A549 (cell line): ENCODE data around the gene TUG1. TPM values are rescaled to one million over a fixed set of nuclear protein-coding genes. Genes with fewer than 3 reads are reported as not detected.

ENCODE experiments used
- ATAC-seq, 2 experiments: fragments of 200-7000 bp in 1 of 2; fragments of >200 bp in 1 of 2; cut with Nextera tagmentation in 1 of 2; cut with Tn5 transposase in 1 of 2; 3 replicates each; pipeline versions ENCODE4 v1.8.0 to v1.9.1; 2018 to 2020; ENCODE audit warnings: mild to moderate bottlenecking in 1 of 2, moderate library complexity in 1 of 2
- CTCF ChIA-PET: fragments of 300-600 bp; sonication (Branson Sonifier 250); formaldehyde crosslinking; extraction: SDS; loops from one replicate; lab custom pipeline; 2021; ENCODE audit warnings: antibody characterized with exemption, inconsistent platforms; lab: Yijun Ruan, JAX
- POLR2A ChIA-PET: fragments of 350-600 bp; formaldehyde crosslinking; extraction: SDS; loops from one replicate; lab custom pipeline; 2021; ENCODE audit warnings: antibody characterized with exemption, inconsistent platforms; lab: Yijun Ruan, JAX
- DNase-seq, 2 experiments: peaks; one replicate each; pipeline versions ENCODE4 v3.0.0 to v3.0.0-alpha.2; 2011 to 2016; ENCODE audit warnings: low read depth in 1 of 2, low spot score in 1 of 2
- FAIRE-seq: peaks from 2 replicates; lab custom pipeline; 2011; peaks lifted over from hg19 to GRCh38; lab: Jason Lieb, UNC
- H3K27ac ChIP-seq, 2 experiments: fragments of >200 bp; sonication (Bioruptor Twin); formaldehyde crosslinking; 3 replicates each; pipeline ENCODE4 v1.5.1; 2016 to 2017
- H3K4me1 ChIP-seq: fragments of >200 bp; sonication (Bioruptor Twin); formaldehyde crosslinking; 3 replicates; pipeline ENCODE4 v1.6.1; 2016
- H3K4me2 ChIP-seq: fragments of >200 bp; sonication (Bioruptor Twin); formaldehyde crosslinking; 3 replicates; pipeline ENCODE4 v1.6.1; 2016
- H3K4me3 ChIP-seq: fragments of >200 bp; sonication (Bioruptor Twin); formaldehyde crosslinking; 3 replicates; pipeline ENCODE4 v1.5.1; 2016
- H3K9me3 ChIP-seq: fragments of >200 bp; sonication (Bioruptor Twin); formaldehyde crosslinking; 3 replicates; pipeline ENCODE4 v1.6.1; 2016
- BCL3 ChIP-seq: fragments of >200 bp; sonication (Bioruptor Twin); formaldehyde crosslinking; IDR thresholded peaks from 3 replicates; pipeline ENCODE4 v1.6.1; 2016
- BHLHE40 ChIP-seq: IDR thresholded peaks from 2 replicates; pipeline ENCODE4 v1.6.1; 2012; ENCODE audit warnings: low read depth, low read length, inconsistent platforms
- CEBPB ChIP-seq, 2 experiments: fragments of >200 bp in 1 of 2; sonication (Bioruptor Twin) in 1 of 2; formaldehyde crosslinking in 1 of 2; IDR thresholded peaks; 2 replicates each; pipeline ENCODE4 v1.6.1; 2012 to 2016
- CTCF ChIP-seq: fragments of >200 bp; sonication (Bioruptor Twin); formaldehyde crosslinking; IDR thresholded peaks from 3 replicates; pipeline ENCODE4 v1.5.1; 2016
- EHMT2 ChIP-seq: fragments of 200-600 bp; sonication (generic); IDR thresholded peaks from 2 replicates; pipeline ENCODE4 v1.6.1; 2016; ENCODE audit warnings: antibody characterized with exemption, low read depth, mild to moderate bottlenecking, moderate library complexity
- ELK1 ChIP-seq: fragments of 150-350 bp; IDR thresholded peaks from 2 replicates; pipeline ENCODE4 v1.6.1; 2014; ENCODE audit warnings: low read depth, mild to moderate bottlenecking, low read length
- ESRRA ChIP-seq: fragments of 150-350 bp; IDR thresholded peaks from 2 replicates; pipeline ENCODE4 v1.6.1; 2014; ENCODE audit warnings: mild to moderate bottlenecking, low read length, borderline replicate concordance
- FOSB ChIP-seq: fragments of 250-450 bp; sonication (Bioruptor Pico); IDR thresholded peaks from 2 replicates; pipeline ENCODE4 v1.5.0; 2020; ENCODE audit warnings: mild to moderate bottlenecking, moderate library complexity
- FOXS1 ChIP-seq: fragments of 250-450 bp; sonication (Bioruptor Pico); IDR thresholded peaks from 2 replicates; pipeline ENCODE4 v1.5.0; 2020; ENCODE audit warnings: mild to moderate bottlenecking, moderate library complexity
- GATA3 ChIP-seq: IDR thresholded peaks from 2 replicates; pipeline ENCODE4 v1.6.1; 2012; ENCODE audit warnings: borderline replicate concordance
- HDAC2 ChIP-seq: fragments of 200-600 bp; sonication (generic); IDR thresholded peaks from 2 replicates; pipeline ENCODE4 v1.6.1; 2016
- HEYL ChIP-seq: fragments of 250-450 bp; sonication (Bioruptor Pico); IDR thresholded peaks from 2 replicates; pipeline ENCODE4 v1.8.0; 2021; ENCODE audit warnings: mild to moderate bottlenecking, moderate library complexity
- JUN ChIP-seq, 2 experiments: fragments of >200 bp; sonication (Bioruptor Twin); formaldehyde crosslinking; IDR thresholded peaks; 2 replicates in 1 of 2; 3 replicates in 1 of 2; pipeline ENCODE4 v1.6.1; 2016 to 2017
- KDM5A ChIP-seq: fragments of 200-600 bp; sonication (generic); IDR thresholded peaks from 2 replicates; pipeline ENCODE4 v1.6.1; 2016; ENCODE audit warnings: antibody characterized with exemption, mild to moderate bottlenecking
- MAZ ChIP-seq: fragments of 150-350 bp; IDR thresholded peaks from 2 replicates; pipeline ENCODE4 v1.6.1; 2014; ENCODE audit warnings: antibody characterized with exemption, low read depth, low read length, borderline replicate concordance
- MYC ChIP-seq: IDR thresholded peaks from 2 replicates; pipeline ENCODE4 v1.6.1; 2012; ENCODE audit warnings: mild to moderate bottlenecking, inconsistent platforms, low read length, improper control_type of control experiment, borderline replicate concordance
- NFE2L2 ChIP-seq: fragments of 150-350 bp; conservative IDR thresholded peaks from 2 replicates; pipeline ENCODE4 v1.6.1; 2014; ENCODE audit warnings: low read length
- NPAS2 ChIP-seq: fragments of 250-450 bp; sonication (Bioruptor Pico); IDR thresholded peaks from 2 replicates; pipeline ENCODE4 v1.8.0; 2022; ENCODE audit warnings: mild to moderate bottlenecking, moderate library complexity, borderline replicate concordance
- POLR2A ChIP-seq: IDR thresholded peaks from 2 replicates; pipeline ENCODE4 v1.6.1; 2012; ENCODE audit warnings: mild to moderate bottlenecking, low read length
- POLR2AphosphoS2 ChIP-seq: conservative IDR thresholded peaks from 2 replicates; pipeline ENCODE4 v1.6.1; 2012; ENCODE audit warnings: low read length, improper control_type of control experiment, inconsistent platforms
- RCOR1 ChIP-seq: fragments of 150-350 bp; IDR thresholded peaks from 2 replicates; pipeline ENCODE4 v1.6.1; 2014; ENCODE audit warnings: antibody characterized with exemption, low read length, low read depth
- RFX5 ChIP-seq: fragments of 450-650 bp; IDR thresholded peaks from 2 replicates; pipeline ENCODE4 v1.7.1; 2014; ENCODE audit warnings: antibody characterized with exemption, mild to moderate bottlenecking, moderate library complexity
- RNF2 ChIP-seq: fragments of 200-600 bp; sonication (generic); IDR thresholded peaks from 2 replicates; pipeline ENCODE4 v1.6.1; 2016; ENCODE audit warnings: low read depth, mild to moderate bottlenecking, antibody characterized with exemption, moderate library complexity, borderline replicate concordance
- SMC3 ChIP-seq: fragments of >200 bp; sonication (Bioruptor Twin); formaldehyde crosslinking; IDR thresholded peaks from 3 replicates; pipeline ENCODE4 v1.6.1; 2018; ENCODE audit warnings: inconsistent platforms
- SREBF2 ChIP-seq: fragments of 450-650 bp; IDR thresholded peaks from 2 replicates; pipeline ENCODE4 v1.6.1; 2014; ENCODE audit warnings: mild to moderate bottlenecking, moderate library complexity
- TFCP2L1 ChIP-seq: fragments of 250-450 bp; sonication (Bioruptor Pico); IDR thresholded peaks from 2 replicates; pipeline ENCODE4 v1.5.0; 2021; ENCODE audit warnings: mild to moderate bottlenecking
- TP53 ChIP-seq: fragments of 250-450 bp; sonication (Bioruptor Pico); IDR thresholded peaks from 2 replicates; pipeline ENCODE4 v1.5.0; 2021; ENCODE audit warnings: mild to moderate bottlenecking, moderate library complexity
- ZC3H11A ChIP-seq: fragments of 450-650 bp; IDR thresholded peaks from 2 replicates; pipeline ENCODE4 v1.6.1; 2014; ENCODE audit warnings: antibody characterized with exemption, mild to moderate bottlenecking
- ZFP36 ChIP-seq: fragments of 450-650 bp; IDR thresholded peaks from 2 replicates; pipeline ENCODE4 v1.6.1; 2014; ENCODE audit warnings: borderline replicate concordance; ENCODE audit not compliant: partially characterized antibody
- ZNF302 ChIP-seq: fragments of 250-450 bp; sonication (Bioruptor Pico); IDR thresholded peaks from 2 replicates; pipeline ENCODE4 v1.9.0; 2021; ENCODE audit warnings: inconsistent platforms, mild to moderate bottlenecking, moderate library complexity
- ZSCAN20 ChIP-seq: fragments of 250-450 bp; sonication (Bioruptor Pico); IDR thresholded peaks from 2 replicates; pipeline ENCODE4 v1.8.0; 2022; ENCODE audit warnings: mild to moderate bottlenecking, moderate library complexity
- WGBS: methylation state at CpG from one replicate; pipeline ENCODE4 v1.1.6; 2017; ENCODE audit errors: missing lambda C conversion rate; 5-methylcytosine and 5-hydroxymethylcytosine counted together
- polyA plus RNA-seq, 4 experiments: library from polyadenylated mRNA; depleted of rRNA in 3 of 4; stranded (reverse); fragments of >200 nt; fragmentation: RNase III in 1 of 4; extraction: RNeasy Plus Mini Kit Qiagen cat#74134 plus additional on column Dnase treatment in 1 of 4; gene quantifications; 2 replicates in 3 of 4; 3 replicates in 1 of 4; pipeline ENCODE4 v1.2.3, GENCODE V29; 2011 to 2017

The TUG1 gene
- polyA plus RNA-seq, 2 of the 4 experiments (the other 2 are of a cell fraction) = 29.9 to 104 TPM

DNA sequence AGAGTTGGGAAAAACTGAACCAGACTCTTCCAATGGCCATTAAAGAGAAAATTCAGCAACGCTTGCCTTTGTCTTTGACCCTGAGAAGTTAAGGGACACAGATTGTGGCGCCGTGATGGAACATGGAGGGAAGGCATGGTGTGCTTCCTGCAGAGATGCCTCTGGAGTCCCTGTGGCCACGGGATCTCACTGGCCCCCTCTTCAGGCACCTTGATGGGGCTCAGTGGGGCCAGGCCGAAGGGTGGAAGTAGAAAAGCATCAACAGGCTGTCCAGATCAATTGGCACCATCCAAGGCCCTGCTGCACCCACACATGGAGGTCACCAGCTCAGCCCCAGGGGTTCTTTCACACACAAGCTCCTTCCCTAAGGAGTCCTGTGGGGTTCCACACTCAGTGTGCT lies 43.4 kb upstream of the TUG1 start:
- WGBS = 100% methylated on average over 5 of the region's 5 CpGs
- CTCF ChIA-PET = interaction anchor here (0.5 to 1.2 kb wide), 3 partner anchors 162 to 1336 kb away, joined by 3 to 5 read pairs (median 4); no protein-coding TSS in a partner anchor
- TF ChIP-seq RNF2 (no peak), CEBPB (IDR thresholded peaks at IDR 0.05) (no peak), FOXS1 (CRISPR knock-in tag) (no peak), KDM5A (no peak), BHLHE40 (no peak), MYC (no peak), FOSB (CRISPR knock-in tag) (no peak), SMC3 (no peak), GATA3 (no peak), JUN (IDR thresholded peaks at IDR 0.05) (no peak), TFCP2L1 (CRISPR knock-in tag) (no peak), EHMT2 (no peak), TP53 (CRISPR knock-in tag) (no peak), MAZ (no peak), NFE2L2 (no peak), ZNF302 (CRISPR knock-in tag) (no peak)
- Histone ChIP-seq H3K9me3 (no peaks in the 10 kb centered on the region), H3K27ac (no peak overlapping the region), H3K4me3 (no peak overlapping the region), H3K4me1 (peaks cover 7% of the 10 kb centered on the region; the same call in 1 of the 3 replicates), H3K4me2 (no peak overlapping the region)
- DNase-seq (no peak), ATAC-seq (no peak), FAIRE-seq (no peak)
- POLR2A ChIA-PET = no interaction called here

GRCh38 chr22:30926706-30927105 lies 42.4 kb upstream of the TUG1 start:
- no peak for ATAC-seq
- POLR2A ChIA-PET = no interaction called here
- CTCF ChIA-PET = interaction anchor here (0.8 to 1.2 kb wide), 2 partner anchors 24 to 163 kb away, joined by 3 read pairs; no protein-coding TSS in a partner anchor
- TF ChIP-seq SREBF2 (no peak), ZFP36 (no peak), NPAS2 (no peak), MYC (no peak), RCOR1 (no peak), ESRRA (no peak), BCL3 (no peak), POLR2AphosphoS2 (no peak), TP53 (CRISPR knock-in tag) (no peak), RFX5 (no peak), CTCF (no peak), HDAC2 (no peak), ELK1 (no peak), ZC3H11A (no peak), ZSCAN20 (CRISPR knock-in tag) (no peak), POLR2A (no peak), MAZ (no peak), HEYL (no peak)
- H3K4me1 ChIP-seq = no peaks in the 10 kb centered on the region
- no peak overlapping the region for H3K4me2 ChIP-seq
- no peak for DNase-seq
- H3K27ac ChIP-seq = no peak overlapping the region
- H3K4me3 ChIP-seq = no peak overlapping the region
- WGBS = 92% methylated on average over 4 of the region's 4 CpGs
- no peaks in the 10 kb centered on the region for H3K9me3 ChIP-seq
- FAIRE-seq = no peak
